ENCODE measurements around the gene KLK3. TPM values are rescaled to one million over a fixed set of nuclear protein-coding genes. Genes with fewer than 3 reads are reported as not detected.

The KLK3 gene
- total RNA-seq, 1 donor from 2014 or later: not detected

Other genes starting within 250 kb of the KLK3 start
- gene SYT3, start 215.0 kb upstream of the KLK3 start, total RNA-seq: 0.29 and 0.55 TPM in 2 replicates
- gene C19orf81, start 205.5 kb upstream of the KLK3 start, total RNA-seq: 4.4 and 16.5 TPM in 2 replicates
- gene SHANK1, start 135.1 kb upstream of the KLK3 start, total RNA-seq: 1.2 and 1.6 TPM in 2 replicates
- gene CLEC11A, start 131.6 kb upstream of the KLK3 start, total RNA-seq: 6.0 and 12.4 TPM in 2 replicates
- not detected in 2 replicates for gene GPR32, start 84.5 kb upstream of the KLK3 start, total RNA-seq
- not detected in 2 replicates for gene ACP4, start 64.5 kb upstream of the KLK3 start, total RNA-seq
- not detected in 2 replicates for gene KLK1, start 31.1 kb upstream of the KLK3 start, total RNA-seq
- not detected in 2 replicates for gene KLK15, start 21.3 kb upstream of the KLK3 start, total RNA-seq
- 0.96 TPM in 1 of 2 replicates, not detected in the other for gene KLK2, start 18.5 kb downstream of the KLK3 start, total RNA-seq
- gene KLK4, start 56.5 kb downstream of the KLK3 start, total RNA-seq: not detected in 2 replicates
- gene KLK5, start 98.1 kb downstream of the KLK3 start, total RNA-seq: 10.8 and 11.3 TPM in 2 replicates
- gene KLK6, start 114.7 kb downstream of the KLK3 start, total RNA-seq: 33.5 and 39.9 TPM in 2 replicates
- 18.7 and 18.8 TPM in 2 replicates for gene KLK7, start 129.0 kb downstream of the KLK3 start, total RNA-seq
- gene KLK8, start 146.7 kb downstream of the KLK3 start, total RNA-seq: 3.1 and 7.1 TPM in 2 replicates
- 6.7 and 9.0 TPM in 2 replicates for gene KLK10, start 164.8 kb downstream of the KLK3 start, total RNA-seq
- not detected in 2 replicates for gene KLK11, start 171.7 kb downstream of the KLK3 start, total RNA-seq
- gene KLK12, start 180.1 kb downstream of the KLK3 start, total RNA-seq: not detected in 2 replicates
- gene KLK13, start 210.2 kb downstream of the KLK3 start, total RNA-seq: 0.08 and 0.21 TPM in 2 replicates
- not detected in 2 replicates for gene KLK14, start 228.0 kb downstream of the KLK3 start, total RNA-seq

Measured in kidney epithelial cell (primary cell).